ENCODE results near the gene EFHC1.

EFHC1 gene

DNA sequence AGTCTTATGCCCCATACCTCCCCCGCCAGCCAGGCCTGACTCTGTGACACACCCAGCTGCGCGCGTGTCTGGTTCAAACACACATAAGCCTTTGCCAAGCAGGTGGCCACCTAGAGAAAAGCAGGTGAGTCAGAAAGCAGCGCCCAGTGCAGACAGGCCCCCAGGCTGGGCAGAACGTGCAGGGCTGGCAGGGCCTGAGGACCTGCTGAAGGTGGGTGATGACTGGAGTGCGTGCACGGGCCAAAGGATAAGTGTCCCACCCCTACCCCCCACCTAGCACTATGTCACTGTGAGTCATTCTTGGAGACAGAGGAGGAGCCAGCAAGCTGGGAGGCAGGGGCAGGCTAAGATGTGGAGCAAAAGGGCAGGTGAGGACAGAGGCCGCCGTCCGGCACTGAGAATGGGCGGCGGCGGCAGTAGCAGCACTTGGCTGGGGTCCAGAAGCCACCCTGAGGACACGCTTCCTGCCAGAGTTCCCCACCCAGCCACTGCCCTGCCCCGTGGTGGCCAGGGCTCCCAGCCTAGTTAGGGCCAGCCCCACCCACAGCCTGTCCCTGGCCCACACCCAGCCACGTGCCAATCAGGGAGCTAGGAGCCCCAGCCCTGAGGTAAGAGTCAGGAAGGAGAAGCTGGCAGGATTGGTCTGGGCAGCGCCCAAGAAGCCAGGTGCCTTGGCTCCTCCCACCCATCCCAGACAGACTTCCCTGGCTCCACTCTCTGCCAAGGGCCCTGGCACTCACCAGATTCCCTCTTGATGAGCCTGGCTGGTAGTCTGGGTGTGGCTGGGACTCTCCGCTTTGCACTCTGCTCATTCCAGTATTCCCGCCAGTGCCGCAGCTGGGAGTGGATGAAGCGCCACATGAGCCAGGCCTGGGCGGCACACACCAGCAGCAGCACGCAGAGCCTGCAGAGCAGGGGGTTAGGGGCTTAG, 84.0 kb downstream of the EFHC1 start:
- peak; percentile 85 for DNase-seq

DNA sequence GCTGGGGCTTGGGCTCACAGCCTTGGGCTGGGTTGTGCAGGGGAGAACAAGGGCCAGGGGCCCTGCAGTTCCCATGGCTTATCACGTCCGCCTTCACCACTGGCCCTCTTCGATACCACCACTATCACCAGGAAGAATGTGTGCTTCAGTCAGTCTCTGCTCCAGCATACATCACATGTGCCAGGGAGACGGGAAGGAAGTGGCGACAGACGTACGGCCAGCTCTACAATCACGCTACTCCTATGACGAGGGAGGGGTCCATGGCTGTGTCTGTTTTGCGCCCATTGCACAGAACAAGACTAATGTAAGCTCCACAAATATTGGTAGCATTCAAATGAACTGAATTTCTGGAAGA, 84.6 kb downstream of the EFHC1 start:
- no peak for DNase-seq

DNA sequence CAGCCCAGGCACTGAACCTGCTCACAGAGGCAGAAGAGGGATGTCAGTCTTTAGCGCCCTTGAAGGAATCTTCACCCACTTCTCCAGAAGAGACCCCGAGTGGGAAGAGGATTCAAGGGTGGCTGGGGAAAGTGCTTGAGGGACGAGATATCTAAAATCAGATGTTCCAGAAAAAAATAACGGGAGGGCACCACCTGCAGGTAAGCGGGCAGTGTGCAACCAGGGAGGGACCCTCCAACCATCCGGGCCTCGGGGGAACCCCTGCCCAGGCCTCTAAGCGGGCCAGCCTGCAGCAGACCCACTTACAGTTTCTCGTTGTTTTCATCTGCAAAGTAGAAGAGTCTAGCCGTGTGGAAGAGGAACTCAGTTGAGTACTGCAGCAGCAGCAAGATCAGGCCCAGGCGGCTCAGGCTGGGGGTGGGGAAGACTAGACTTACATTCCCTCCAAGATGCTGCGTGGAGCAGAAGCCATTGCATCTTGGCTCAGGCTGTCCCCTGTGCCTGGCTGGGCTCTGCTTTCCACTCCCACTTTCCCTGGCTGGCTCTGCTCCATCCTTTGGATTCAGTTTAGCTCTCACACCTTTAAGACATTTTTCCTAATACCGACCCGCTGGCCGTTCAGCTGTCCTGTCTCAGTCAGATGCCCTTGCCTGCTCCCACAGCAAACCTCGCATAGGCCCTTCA, 85.7 kb downstream of the EFHC1 start:
- no peak for DNase-seq

DNA sequence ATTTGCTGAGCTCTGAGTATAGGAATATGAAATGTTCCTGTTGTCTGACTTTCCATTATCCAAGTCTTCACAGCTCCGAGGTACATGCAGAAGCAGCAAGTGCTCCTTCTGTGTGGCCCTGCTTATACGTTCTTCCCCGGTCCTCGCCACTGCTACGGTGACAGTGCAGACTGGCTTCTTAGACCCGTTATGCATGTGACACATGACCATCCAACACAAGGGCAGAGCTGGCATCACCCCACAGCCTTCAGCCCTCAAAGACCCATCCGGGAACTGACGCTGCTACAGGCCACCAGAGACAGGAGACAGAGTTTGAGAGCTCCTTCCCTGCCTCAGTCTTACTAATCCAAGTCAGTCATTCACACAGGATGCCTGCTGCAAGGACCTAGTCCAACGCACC, 86.3 kb downstream of the EFHC1 start:
- no peak for DNase-seq

DNA sequence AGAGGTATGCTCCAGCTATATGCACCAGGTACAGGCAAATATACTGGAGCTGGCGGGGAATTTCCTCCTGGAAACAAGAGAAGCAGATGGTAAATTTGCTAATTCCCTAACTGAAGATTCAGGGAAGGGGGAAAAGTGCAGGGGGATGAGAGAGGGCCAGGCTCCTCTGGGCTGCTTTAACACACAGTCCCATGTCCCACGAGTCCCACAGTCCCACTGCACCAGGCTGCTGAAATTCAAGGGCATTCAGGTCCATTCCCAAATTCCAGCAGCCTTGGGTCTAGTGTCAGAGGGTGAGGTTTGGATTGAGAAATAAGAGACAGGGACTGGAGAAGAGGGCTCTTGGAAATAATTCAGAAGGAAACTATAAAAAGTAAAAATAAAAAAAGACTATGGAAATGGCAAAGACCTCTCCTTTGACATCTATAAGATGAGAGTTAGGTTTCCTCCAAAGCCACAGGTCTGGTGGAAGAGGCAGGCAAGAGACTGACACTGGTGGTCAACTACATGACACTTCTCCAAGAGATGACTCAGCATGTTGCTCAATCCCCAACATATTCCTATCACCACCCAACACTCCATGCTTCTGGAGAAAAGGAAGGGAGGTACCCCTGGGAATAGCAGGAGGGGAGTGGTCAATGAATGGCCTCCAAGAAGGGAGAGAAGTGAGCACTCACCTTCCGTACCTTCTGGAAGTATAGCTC, 87.6 kb downstream of the EFHC1 start:
- no peak for DNase-seq

DNA sequence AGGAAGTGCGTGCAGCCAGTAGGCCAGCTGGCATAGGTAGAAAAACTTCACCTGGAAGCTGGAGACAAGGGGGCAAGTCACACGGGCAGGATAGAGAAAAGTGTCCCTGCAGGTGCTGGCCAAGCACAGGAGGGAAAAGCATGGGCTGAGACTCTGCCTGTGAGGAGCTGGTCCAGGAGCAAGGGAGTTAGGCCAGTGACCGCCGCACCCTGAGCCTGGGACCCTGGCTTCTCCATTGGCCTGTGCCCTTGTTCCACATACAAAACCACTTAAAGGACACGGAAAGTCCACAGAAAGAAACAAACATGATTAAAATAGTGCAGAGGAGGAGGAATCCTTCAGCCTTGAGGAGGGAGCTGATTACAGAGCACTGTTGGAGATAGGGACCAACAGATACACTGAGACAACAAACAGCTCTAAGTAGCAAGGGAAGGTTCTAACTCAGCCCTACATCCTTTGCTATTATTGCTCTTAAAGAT, 88.2 kb downstream of the EFHC1 start:
- no peak for DNase-seq

DNA sequence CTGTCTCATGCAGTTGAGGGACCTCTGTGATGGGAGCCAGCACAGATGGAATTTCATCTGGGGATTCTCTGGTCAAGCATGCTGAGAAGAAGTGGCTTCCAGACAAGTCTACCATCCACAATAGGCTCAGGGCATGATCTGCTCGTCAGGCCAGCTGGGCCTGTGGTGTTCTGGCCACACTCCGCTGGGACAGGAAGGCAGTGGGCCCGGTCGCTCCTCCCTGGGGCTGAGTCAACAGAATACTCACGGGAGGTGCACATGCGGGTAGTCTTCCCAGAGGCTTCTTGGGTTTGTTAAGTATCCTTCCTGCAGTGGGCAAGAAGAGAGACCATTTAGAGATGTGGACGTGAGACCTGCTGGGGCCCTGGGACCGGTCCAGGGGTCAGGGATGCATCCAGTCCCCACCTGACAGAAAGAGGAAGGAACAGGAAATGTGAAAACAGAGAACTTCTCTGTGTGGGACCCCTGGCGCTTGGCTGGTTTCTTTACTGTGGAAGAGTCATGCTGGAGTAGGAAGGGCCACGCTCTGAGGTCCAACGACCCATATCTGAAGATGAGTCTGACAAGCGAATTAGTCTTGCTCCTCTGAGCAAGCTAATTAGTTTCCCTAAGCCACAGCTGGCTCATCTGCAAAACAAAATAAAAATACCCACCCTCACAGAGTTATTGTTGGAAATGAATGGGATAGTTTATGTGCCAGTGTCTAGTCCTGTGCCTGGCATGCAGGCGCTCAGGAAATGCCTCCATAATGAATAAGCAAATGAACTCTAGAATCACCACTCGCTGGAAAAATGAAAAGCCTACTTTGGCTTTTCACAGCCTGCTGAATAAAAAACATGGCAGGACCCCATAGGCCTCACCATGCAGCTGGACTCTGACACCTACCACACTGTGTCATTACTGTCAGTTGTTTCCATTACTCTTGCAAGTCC, 89.4 kb downstream of the EFHC1 start:
- DNase-seq, result no peak

DNA sequence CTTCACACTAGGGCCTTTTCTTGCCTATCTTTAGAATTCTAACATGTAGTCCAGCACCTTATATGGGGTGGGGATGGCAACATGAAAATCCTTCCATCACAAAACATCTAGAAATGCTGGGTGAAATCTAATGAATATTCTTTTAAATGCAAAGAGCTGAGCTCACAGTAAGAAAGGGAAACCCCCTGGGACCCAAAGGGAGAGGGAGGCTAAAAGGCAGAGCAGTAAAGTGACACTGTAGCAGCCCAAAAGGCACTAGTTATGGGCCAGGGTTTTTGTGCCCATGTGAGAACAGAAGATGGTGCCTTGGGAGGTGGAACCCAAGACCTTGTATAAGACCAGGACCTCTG, 90.0 kb downstream of the EFHC1 start:
- no peak for DNase-seq

DNA sequence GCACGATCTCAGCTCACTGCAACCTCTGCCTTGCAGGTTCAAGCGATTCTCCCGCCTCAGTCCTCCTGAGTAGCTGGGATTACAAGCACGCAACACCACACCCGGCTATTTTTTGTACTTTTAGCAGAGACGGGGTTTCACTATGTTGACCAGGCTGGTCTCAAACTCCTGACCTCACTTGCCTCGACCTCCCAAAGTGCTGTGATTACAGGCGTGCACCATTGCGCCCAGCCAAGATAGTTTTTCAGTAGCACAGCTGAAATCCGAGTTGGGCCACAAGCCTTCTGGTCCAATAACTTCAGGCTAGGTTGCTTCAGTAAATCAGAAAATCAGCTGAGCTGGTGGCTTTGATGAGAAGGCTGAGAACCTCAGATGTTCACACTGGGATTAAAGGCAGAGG, 91.0 kb downstream of the EFHC1 start:
- no peak for DNase-seq

DNA sequence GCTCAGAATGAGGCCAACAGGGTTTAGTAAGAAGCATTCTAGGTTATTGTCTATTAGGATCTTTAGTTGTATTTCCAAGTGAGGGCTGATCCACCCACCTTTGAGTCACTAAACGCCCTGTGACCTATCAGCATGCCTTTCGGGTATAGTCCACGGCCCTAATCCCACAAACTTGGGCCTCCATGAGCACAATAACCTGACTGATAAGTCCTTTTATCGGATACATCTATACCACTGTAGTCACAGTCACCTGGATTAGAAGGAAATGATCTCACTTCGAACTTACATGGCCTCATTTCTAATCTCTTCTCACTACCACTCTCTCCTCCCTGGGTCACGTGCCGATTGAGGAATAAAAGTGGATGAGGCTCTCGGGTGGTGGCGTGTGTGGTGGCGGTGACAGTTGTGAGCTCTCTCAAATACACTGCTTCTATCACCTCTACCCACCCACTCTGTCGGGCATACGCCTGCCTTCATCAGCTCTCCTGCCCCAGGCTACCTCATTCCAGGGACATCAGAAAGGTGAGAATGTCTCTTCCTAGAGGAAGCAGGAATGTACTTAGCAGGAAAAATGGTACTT, 91.5 kb downstream of the EFHC1 start:
- DNase-seq, result no peak

DNA sequence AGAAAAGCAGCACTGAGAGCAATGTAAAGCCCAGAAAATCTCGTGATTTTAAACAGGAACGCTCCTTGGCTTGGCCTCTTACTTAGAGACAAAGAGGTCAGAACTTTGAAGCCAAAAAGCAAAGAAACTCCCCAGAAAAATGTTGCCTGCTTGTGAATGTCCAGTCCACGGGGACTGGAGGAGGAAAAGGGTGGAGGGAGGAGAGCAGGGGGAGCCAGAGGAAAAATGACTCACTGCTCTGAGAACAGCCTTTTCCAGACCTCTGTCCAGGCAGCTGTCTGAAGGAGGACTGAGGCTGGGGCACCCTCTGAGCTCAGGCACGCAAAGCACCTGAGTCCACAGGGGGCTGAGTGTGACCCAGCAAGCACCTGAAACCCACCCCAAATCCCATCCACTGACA, 92.1 kb downstream of the EFHC1 start:
- DNase-seq, result no peak

DNA sequence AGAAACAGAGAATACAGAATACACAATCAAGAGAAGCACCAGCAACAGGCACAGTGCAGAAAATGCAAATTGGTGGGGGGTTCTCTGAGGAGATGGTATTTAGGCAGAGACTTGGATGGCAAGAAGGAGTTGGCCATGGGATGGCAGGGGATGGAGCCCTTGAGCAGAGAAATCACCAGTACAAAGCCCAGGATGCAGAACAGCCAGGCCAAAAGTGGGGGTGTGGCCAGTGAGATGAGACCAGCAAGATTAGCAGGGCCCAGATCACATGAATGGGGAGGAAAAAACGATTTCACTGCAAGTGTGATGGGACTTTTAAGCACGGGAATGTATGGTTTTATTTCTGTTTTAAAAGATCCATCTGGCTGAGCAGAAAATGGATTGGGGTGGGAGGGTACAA, 93.3 kb downstream of the EFHC1 start:
- no peak for DNase-seq

DNA sequence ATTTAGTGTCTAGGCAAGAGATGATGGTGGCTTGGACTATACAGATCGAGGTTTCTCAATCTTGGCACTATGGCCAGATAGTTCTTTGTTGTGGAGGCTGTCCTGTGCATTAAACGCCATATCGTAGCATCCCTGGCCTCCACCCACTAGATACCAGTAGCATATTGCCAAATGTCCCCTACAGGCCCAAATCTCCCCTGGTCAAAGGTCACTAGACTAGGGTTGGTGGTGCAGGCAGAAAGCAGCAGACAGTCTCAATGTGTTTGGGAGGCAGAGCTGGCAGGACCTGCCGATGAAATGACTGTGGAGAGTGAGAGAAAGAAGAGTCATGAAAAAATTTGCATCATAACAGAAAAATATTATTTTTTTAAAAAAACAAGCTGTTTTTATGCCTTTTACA, 93.8 kb downstream of the EFHC1 start:
- no peak for DNase-seq

DNA sequence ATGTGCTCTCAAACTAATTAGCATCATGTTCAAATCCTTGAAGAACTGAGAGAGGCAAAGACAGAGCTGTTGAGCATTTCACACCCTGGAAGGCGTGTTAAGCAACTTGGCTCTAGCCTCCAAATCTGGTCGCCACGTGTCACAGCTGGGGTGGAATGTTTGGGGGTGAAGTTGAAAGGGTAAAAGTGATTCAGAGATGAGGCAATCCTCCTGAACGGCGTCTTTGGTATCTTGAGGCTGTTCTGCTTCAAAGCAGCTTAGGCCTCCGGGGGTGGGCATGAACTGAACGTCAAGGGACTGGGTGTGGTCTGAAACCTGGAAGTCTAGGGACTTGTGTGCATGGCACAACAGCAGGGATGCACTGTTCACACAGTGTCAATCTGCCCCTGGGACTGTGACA, 94.4 kb downstream of the EFHC1 start:
- no peak for DNase-seq

DNA sequence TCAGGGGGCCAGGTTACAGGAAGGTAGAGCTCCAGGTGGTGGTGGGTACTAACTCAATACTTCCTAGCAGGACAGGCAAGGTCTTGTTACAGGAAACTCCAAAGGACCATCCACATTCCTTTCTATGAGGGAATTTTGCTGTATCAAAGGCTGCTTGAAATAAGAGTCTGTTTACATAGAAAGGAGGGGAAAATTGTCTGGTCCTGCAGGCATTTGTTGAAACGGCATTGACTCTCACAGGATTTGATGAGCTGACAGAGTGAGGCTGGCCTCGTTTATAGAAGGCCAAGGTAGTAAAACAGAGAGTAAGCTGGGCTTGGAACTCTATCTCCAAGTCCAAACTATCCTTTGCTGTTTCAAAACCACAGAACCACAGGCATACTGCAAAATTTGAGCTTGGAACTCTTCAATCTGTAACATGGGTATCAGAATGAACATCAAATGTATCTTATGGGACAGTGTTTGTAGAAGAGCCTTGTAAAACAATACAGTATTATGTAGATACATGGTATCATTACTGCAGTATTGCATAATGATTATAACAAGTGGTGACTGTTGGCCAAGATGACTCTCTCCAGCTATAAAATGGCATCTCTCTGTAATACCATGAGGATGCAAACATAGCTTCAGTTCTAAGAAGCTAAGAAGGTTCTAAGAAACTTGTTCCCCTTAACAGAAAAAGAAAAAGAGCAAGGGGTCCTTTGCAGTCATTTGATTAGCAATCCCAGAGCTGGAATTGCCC, 95.2 kb downstream of the EFHC1 start:
- no peak for DNase-seq

DNA sequence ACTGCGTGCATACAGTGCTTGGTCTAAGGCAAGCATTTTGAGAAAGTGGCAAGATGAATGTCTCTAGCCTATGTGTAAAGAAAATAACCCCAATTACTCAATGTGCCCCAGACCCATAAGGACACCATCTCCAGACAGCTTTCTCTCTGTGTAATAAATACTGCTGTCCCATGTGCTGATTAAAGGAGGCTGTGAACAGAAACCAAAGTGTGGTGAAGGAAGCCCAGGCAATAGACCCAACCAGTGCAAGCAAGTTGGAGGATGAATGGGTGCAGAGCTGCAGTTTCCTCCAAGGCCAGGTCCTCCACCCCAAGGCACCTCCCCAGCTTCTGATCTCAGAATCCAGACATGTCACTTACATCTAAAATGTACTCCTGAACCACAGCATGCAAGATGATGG, 96.1 kb downstream of the EFHC1 start:
- DNase-seq, result no peak

DNA sequence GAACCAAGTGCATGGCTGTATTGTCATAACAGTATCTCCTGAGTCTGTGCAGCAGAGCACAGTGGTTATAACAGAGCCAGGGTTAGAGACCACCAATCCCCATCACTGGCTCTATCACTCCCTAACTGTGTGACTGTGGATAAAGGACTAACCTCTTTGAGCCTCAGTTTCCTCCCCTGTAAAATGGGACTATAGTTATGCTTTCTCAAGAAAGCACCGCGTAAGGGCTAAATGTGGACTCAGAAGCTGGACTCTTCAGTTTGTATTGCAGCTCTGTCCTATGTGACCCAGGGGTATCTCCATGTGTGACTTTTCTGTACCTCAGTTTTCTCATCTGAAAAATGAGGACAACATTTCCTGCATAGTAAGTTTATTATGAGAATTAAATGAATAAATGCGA, 96.8 kb downstream of the EFHC1 start:
- DNase-seq, result no peak

DNA sequence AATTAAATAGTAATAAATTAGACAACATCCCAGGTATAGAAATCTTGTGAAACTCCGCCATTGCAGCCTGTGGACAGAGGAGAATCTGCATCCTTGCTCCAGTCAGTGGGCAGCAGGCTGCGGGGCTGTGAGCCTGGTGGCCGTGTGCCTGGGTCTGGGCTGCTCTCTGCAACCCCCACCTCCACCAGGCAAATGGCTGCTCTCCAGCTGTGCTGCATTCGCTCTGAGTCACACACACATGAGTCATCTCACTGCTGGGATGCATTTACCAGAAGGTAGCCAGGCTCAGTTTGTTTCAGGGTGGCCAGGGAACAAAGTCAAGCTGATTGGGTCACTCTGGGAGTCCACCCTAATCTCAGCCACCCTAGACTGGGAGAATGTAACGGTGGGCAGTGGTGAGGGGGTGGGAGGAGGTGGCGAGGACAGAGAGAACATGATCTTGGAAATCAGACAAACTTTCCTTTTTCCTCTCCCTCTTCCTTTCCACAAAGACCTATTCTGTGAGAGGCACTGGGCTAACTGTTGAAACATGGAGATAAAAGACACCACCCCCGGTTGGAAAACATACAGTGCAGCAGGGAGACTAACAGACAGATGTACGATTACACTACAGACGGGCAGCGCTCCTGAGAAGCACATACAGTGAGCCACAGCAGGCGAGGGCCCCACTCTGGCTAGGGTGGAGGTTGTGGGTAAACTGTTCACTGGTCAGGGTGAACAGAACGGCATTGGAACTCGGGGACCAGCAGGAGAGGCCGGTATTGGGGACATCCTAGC, 97.5 kb downstream of the EFHC1 start:
- no peak for DNase-seq

DNA sequence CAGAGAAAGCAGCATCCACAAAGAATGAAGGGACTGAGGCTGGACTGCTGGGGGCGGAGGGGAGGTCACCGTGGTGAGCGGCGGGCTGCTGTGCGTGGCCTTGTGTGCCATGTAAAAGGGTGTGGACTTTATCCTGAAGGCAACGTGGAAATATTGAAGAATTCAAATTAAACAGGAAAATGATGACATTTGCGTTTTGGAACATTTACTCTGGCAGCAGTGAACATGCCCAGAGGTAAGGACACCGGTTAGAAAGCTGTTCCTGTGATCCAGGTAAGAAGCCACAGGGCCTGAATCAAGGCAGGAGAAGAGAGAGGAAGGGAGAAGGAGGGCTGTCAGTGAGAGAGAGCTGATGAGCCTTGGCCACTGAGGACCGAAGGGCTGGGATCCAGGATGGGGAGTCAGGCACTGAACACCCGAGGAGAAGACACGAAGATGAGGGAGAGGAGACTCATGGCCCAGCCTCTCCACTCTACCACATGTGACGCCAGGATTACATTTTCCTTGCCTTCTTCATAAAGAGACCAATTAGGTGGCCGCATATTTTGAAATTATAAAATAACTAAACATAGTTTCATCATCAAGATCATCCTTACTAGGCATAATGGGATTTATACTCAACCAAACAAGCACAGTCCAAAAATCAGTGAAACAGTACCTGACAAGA, 98.3 kb downstream of the EFHC1 start:
- no peak for DNase-seq

DNA sequence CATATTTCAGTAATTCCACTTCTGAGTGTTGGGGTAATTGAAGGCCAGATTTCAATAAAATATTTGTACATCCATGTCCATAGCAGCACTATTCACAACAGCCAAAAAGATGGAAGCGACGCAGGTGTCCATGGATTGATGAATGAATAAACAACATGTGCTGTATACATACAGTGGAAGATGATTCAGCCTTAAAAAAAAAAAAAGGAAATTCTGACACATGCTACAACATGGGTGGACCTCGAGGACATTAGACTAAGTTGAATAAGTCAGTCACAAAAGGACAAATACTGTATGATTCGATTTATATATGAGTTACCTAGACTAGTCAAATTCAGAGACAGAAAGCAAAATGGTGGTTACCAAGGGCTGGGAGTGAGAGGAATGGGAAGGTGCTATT, 99.5 kb downstream of the EFHC1 start:
- DNase-seq, result no peak

Measured in NCI-H1417 treated with DMSO at 0.1 percent for 48 hours (cell line).